NCI-H526 treated with DMSO at 0.1 percent for 48 hours (cell line): ENCODE measurements around the gene GPR101.
A peak's percentile ranks its signal among the peaks of the same experiment; 100 is the strongest.

Experiments
- DNase-seq: peaks from one replicate; lab custom pipeline; 2025; lab: John Stamatoyannopoulos, UW

GPR101 gene, protein sequence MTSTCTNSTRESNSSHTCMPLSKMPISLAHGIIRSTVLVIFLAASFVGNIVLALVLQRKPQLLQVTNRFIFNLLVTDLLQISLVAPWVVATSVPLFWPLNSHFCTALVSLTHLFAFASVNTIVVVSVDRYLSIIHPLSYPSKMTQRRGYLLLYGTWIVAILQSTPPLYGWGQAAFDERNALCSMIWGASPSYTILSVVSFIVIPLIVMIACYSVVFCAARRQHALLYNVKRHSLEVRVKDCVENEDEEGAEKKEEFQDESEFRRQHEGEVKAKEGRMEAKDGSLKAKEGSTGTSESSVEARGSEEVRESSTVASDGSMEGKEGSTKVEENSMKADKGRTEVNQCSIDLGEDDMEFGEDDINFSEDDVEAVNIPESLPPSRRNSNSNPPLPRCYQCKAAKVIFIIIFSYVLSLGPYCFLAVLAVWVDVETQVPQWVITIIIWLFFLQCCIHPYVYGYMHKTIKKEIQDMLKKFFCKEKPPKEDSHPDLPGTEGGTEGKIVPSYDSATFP

DNA sequence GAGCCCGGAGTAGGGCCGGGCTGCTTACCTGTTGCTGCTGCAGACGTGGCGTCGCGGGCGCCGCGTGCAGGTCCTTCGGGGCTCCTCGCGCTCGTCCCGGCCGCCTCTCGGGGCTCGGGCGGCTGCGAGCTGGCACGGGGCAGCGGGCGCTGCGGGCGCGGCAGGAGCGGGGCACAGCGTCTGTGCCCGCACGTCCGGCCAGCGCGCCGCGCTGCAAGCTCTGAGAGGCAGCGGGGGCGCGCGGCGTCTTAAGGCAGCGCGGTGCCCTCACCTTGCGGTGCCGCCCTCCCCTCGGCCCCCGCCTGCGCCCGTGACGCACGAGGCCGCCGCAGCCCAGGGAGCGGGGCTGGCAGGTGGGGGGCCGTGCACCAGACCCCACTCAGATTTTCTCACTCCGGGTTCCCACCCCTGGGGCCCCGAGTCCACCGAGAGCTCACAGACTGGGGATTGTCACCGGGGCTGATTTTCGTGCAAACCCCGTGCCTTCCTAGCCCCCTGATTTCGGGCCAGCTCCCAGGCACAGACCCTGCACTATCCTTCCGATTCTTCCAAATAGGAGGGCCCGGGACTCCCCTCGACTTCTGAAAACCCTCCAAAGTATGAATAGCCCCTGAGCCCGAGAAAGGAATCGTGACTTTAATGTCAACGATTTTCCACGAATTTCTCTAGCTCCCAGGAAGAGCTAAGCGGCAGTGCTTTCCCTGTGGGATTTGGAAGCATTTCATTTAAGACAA lies at the start of gene GPR101:
Gene GPR101, minus strand, starts transcription at position 222 of the 734 bp plus-strand sequence. CDS start 2,321 bp downstream, outside the sequence.
- no peak for DNase-seq

DNA sequence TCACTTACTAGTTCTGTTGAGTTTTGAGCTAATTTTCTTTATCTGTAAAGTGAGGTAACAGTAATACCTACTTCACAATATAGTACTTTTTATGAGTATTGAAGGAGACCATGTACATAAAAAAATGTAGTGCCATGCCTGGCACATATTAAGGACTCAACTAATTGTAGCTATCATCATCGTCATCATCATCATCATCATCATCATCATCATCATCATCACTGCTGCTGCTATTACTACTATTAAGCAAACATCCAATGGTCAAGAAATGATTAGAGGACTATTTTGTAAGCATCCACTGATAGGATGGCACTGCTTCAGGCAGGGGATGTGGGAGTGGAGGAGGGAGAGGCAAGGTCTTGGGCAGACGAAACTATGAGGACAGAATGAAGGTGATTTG lies 47.4 kb upstream of the GPR101 start:
- no peak for DNase-seq

DNA sequence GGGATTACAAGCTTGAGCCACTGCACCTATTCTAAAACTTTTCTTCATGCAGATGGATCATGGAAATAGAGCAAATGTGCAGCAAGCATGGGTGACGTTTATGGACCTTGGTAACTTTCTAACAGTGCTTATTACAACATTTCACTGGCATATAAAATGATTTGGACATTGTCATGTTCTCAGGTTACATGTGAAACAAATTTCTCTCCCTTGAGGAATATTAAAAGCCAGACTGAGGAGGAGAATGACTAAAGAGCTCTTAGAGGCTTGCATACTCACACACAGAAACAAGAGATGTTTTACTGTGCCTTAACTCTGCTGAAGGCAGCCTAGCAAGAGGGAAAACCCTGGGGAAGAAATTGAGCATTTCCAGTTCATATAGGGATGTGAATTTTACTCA lies 38.6 kb upstream of the GPR101 start:
- DNase-seq, result peak; percentile 15

DNA sequence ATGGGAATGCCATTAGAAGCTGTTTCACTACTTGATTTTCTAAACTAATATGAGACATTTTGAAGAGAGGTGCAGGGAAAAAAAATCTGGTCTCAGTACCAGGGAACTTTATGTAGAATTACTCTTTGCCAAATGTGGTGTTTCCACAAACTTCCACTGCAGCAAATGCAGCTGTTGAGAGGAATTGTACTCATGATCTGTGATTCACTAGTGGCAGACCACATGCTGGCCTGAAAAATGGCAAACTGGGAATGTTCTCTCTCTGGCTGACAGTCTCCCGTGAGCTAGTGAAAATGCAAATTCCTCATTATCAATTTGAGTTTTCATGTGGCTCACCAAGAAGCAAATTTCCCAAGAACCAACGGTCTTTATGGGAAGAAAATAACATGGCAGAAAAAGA lies 37.8 kb upstream of the GPR101 start:
- no peak for DNase-seq

DNA sequence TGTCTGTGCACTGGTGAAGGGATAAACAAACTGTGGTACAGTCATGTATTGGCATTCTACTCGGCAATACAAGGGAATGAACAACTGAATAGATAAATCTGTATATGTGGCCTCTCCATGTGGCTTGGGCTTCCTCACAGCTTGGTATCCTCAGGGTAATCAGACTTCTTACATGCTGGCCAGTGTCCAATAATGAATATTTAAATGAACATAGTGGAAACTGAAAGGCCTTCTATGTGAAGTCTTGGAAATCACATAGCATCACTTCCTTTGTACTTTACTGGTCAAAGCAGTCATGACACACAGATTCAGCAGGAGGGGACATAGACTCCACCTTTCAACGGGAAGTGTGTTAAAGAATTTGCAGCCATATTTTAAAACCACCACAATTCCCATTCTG lies 33.4 kb upstream of the GPR101 start:
- no peak for DNase-seq

DNA sequence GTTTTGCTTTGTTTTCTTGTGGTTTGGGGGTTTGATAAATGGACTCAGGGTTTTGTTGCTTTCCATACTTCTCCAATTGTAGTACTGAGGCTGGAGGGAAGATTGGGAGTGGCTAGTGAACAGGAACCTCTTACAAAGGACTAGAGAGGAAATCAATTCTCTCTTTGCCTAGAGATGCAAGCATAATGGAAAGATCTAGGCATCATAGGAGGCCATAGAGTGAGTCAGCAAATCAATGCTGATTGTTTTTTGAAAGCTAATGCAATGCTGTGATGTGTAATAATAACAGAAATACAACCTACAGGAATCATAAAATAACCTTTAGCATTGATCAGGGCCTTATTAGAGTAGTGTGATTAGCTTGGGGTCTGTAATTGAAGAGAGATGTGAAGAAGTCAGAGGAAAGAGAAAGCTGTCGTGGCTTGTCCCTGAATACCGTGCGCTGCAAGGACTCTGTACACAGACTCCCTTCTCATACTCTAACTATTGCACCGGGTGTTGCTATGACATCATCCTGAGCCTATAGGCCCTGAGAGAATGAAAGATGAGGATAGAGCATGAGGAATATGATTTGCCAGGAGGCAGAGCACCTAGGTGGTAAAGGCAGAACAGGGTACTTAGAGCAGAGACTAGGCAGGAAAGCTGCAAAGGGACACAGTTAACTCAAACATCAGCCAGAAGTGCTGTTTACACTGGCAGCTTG lies 29.3 kb upstream of the GPR101 start:
- DNase-seq, result no peak

DNA sequence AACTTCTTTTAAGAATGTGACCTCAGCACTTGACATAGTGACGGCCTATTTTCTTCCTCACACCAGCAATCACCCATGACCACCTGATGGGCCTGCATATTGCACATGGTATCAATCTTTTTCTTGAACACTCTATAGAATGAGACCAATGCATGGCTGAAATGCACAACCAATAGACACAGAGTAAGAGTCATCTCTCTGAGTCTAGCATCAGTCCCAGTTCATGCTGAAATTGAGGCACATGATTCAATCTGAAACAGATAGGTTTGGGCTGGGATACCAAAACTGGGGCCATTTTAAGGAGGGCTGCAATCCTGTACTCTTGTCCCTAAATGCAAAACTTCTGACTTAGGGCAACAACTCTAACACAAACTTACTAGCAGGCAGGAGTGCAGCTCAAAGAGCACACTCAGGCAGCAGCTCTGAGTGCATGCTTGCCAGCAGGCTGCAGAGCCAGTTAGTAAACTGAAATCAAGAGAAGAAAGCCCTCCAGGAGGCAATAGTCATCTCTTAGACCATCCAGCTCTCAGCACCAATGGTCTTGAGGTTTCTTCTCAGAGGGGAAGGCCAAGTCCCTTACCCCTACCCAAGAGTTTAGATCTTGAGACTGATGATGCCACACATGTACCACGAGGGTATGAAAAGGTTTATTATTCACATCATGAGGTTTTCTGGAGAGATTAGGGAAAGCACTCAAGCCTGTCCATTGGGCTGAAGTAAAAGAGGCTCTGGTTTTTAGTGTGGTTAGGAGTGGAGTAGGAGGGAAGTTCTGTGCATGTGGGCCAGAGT lies 24.7 kb upstream of the GPR101 start:
- DNase-seq, result no peak

DNA sequence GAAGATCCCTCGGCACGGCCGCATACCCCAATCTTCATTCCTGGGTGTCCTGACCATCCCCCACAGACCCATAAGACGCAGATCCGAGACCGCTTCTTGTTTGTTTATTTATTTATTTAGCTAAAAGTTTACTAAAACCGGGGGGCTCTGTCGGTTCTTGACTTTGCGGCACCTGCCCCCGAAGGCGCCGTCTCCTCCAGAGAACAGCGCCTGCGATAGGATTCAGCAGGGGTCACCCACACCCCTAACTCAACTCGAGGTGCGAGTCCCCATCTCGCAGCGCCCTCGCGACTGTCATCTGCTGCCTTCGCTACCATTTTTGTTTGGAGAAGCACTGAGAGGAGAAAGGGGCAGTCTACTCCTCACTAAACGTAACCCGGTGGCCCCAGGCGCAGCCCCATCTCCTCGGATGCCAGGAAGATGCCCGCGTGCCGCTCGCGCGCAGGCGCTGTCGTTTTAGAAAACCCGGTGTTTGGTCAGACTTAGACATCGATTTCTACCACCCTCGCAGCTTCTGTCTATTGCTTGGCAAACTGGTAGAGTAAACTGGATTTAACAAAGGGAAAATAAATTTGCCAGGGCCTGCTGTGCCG lies 18.9 kb upstream of the GPR101 start:
- DNase-seq, result no peak

DNA sequence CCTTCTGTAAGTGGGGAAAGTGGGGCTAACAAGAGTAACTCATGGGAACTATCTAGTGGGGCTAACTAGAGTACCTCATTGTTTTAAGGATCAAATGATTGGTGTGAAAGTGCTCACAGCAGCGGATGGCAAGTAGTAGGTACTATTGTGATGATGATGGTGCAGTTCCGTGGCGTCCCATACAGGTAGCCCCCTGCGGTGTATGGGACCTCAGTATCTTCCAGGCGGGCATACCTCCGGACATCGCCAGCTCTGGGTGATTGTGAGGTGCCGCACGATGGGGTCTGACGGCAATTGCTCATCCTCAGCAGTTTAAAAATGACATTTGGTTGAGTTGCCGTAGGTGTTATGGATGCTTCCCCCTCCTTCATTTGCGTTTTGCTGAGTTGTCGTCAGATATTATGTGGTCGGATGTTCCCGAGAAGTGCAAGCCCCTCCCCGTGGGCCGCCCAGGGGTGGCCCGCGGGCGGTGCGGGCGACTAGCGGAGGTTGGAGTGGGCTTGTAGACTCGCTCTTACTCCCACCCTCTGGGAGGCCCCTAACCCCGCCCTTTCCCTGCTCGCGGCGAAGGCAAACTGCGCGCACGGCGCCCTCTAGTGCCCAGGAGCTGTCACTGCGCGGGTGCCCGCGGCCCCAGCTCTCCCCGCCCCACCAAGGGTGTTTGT lies 18.3 kb upstream of the GPR101 start:
- peak; percentile 20 for DNase-seq

DNA sequence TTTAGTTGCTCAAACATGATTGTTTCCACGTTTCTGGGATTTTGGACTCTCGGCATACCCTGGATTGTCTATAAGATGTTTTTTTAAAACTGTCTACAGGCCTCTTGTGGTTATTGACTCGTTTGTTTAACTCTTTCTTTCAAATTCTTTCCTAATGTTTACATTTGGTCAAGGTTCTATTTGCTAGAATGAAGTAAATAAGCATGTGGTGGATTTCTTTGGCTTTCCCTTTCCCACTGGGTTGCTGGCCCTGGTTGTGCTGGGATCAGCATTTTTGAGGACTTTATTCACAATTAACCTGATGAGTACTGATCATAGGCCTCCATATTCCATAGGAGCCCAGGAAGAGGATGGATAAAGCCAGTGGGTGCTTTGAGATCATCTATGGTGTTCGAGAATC lies 11.1 kb upstream of the GPR101 start:
- DNase-seq, result no peak

DNA sequence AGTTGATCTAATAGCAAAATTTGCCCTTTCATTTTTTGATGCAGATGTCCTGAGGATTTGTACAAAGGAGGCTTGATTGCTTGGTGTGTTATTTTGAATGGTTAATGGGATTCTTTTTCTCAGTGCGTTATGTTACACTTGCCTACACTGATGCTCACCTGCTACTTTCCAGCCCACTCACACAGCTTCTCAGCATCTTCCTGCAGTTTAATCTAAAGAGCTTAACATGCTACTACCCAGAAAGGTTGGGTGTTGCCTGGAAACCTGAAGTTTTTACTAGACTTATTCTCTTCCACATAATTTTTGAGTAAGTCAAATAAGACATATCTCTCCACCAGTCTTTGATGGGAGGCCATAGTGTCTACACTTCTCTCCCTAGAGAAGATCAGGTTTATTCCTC lies 9.9 kb upstream of the GPR101 start:
- no peak for DNase-seq

DNA sequence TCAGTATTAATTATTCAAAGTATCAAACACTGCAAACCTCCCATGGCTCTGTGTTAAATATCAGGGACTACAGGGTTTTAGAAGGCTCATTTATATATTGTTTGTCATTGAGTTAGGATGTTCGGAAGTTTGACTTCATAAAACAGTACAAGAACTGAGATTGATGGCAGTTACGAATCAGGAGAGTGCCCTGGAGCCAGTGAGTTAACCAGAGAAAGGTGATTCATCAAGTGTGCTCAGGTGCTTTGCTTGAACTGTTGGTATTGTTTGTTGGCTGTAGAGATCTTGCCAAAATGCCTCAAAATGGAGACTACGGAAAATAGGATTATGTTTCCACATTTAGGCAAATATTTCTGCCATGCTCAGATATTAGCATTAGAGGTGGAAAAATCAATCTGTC lies 7.5 kb upstream of the GPR101 start:
- no peak for DNase-seq

DNA sequence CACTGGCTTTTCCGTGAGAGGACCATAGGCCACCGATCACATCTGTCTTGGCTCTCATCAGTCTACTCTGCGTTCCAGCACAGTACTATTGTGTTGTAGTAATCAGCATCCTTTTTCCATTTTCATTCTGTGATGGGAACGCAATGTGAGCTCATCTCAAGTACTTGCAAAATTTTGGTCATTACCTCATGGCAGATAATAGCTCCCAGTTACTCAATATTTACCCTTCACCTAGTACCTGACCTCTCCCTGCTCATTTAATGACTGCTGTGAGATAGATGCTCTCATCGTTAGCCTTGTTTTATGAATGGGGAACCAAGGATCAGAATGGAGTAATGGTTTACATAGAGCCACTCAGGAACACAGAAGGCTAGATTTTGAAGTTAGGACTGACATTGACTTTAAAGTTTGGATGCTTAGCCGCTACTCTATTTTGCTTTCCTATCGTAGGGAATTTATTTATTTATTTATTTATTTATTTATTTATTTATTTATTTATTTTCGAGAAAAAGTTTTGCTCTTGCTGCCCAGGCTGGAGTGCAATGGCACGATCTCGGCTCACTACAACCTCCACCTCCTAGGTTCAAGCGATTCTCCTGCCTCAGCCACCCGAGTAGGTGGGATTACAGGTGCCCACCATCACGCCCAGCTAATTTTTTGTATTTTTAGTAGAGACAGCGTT lies 6.5 kb upstream of the GPR101 start:
- DNase-seq, result no peak

DNA sequence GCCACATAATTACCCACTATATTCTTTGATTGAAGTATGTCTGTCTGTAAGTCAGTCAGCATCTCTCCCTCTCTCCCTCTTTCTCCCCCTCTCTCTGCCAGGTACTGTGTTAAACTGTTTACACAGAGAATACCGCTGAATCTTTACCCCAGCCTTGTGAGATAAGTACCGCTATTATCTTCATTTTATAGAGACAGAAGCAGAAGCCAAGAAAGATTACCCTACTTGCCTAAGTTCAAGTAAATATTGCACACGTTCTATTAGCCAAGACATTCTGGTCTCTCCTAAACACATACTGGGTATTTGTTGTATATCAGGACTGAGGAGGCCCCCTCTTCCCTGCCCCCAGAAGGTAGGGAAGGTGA lies 695 bp upstream of the GPR101 start:
- DNase-seq, result no peak

DNA sequence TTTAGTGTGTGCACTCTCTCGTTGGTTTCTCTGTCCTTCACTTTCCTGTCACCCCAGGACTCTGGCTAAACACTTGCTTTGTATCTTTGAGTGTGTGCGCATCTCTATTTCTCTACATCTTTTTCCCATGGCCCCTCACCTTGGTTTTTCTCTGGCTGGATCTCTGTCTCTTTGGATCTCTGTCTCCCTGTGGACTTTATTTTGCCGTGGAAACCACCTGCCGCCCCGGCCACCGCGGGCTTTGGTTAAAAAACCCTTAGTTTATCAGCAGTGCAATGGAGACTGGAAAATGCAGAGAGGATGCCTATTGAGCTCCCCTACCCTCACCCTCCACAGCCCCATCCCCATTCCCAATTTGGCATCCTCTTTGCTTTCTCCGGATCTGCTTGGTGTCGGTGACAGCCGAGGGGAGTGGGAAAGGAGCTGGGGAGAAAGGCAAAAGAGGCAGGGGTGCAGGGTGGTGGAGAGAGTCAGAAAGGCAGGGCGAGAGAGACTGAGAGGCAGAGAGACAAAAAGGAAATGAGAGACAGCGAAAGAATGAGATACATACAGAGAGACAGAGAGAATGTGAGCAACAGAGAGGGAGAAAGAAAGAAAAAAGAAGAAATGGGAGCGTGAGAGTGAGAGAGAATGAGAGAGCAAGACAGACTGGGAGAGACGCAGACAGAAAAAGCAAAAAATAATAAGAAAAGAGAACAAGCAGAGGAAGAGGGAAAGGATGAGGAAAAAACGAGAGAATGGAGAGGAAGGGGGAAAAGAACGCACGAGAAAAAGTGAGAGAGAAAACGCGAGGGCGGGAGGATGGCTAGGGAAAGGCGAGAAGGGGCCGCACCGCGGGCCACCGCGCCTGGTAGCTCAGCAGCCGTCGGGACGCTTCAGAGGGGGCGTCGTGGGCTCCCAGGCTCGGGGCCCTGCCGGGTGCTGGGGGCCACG lies 688 bp downstream of the GPR101 start:
- DNase-seq, result no peak

DNA sequence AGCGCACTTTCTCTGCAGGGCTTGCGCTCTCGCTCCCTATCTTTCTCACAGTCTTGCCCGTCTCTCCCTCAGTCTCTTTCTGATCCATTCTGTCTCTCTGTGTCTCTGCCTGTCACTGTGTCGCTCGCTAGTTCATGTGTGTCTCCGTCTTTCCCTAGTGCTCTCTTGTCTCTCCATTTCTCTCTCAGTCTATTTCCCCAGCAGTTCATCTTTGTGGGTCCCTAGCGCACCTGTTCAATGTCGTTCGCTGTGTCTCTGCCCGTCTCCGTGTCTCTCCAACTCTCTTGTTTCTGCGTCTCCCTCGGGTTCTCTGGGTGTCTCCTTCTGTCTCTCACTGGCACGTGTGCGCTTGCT lies 1.5 kb downstream of the GPR101 start:
- DNase-seq, result no peak

DNA sequence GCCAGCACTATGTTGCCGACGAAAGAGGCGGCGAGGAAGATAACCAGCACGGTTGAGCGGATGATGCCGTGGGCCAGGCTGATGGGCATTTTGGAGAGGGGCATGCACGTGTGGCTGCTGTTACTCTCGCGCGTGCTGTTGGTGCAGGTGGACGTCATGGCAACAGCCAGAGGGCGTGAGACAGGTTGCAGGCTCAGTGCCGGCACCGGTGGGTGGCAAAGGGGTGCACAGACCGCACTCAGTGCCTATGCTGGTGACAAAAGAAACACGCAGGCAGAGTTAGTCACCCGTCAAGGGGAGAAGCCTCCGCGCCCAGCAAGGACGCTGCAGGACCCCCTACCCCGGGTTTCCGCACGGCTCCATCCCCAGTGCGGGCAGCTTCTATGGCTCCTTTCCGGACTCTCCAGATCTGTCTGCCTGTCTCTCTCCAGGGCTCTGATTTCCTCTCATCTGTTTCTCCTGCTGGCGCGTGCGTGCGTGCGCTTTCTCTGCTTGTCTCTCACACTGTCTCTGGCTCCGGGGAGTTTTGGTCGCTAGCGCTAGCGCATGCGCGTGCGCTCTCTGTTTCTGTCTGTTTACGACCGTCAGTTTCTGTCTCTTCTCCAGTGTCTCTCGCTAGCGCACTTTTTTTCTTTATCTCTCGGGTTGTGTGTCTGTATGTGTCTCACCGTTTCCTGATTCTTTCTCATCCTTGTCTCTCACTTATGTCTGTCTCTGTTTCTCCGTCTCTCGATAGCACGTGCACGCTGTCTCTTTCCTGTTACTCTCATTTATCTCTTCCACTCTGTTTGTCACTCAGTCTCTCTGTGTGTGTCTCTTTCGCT lies 2.1 kb downstream of the GPR101 start:
- peak; percentile 20 for DNase-seq

DNA sequence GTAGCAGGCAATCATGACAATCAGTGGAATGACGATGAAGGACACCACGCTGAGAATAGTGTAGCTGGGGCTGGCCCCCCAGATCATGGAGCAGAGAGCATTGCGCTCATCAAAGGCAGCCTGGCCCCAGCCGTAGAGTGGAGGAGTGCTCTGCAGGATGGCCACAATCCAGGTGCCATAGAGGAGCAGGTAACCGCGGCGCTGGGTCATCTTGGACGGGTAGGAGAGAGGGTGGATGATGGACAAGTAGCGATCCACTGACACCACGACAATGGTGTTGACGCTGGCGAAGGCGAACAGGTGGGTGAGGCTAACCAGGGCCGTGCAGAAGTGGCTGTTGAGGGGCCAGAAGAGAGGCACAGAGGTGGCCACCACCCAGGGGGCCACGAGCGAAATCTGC lies 2.8 kb downstream of the GPR101 start:
- DNase-seq, result no peak
